C4-2B (cell line): ENCODE measurements around the gene MB.

Source experiments
- ZFX ChIP-seq: fragments of 450-650 bp; IDR thresholded peaks from 2 replicates; pipeline ENCODE4 v1.6.1; 2017
- TF ChIP-seq, protein P1 (sequence below): fragments of 450-650 bp; conservative IDR thresholded peaks from 2 replicates; pipeline ENCODE4 v1.5.1; 2017; ENCODE audit warnings: mild to moderate bottlenecking

DNA sequence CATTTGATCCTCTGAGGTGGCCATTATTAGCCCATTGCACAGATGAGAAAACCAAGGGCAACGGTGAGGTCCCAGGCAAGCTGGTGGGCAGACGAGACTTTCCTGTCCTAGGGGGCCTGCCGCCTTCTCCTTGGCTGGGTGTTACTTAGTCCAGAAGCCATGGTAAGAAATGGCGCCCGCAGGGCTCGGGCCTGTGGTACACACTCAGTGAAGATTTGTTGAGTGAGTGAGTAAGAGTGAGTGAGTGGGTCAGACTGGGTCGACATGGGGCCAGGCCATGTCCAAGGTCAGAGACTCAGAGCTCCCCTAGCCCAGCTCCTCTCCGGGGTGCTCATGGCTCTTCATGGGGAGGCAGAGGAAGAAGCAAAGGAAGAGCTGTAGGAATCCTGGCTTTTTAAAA, 40.5 kb downstream of the MB start:
- TF ChIP-seq, protein P1, sequence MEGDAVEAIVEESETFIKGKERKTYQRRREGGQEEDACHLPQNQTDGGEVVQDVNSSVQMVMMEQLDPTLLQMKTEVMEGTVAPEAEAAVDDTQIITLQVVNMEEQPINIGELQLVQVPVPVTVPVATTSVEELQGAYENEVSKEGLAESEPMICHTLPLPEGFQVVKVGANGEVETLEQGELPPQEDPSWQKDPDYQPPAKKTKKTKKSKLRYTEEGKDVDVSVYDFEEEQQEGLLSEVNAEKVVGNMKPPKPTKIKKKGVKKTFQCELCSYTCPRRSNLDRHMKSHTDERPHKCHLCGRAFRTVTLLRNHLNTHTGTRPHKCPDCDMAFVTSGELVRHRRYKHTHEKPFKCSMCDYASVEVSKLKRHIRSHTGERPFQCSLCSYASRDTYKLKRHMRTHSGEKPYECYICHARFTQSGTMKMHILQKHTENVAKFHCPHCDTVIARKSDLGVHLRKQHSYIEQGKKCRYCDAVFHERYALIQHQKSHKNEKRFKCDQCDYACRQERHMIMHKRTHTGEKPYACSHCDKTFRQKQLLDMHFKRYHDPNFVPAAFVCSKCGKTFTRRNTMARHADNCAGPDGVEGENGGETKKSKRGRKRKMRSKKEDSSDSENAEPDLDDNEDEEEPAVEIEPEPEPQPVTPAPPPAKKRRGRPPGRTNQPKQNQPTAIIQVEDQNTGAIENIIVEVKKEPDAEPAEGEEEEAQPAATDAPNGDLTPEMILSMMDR, result no peak
- TF ChIP-seq ZFX, result no peak
